Endothelial cell (in vitro differentiated cells): ENCODE data around the gene HSBP1L1. TPM values are rescaled to one million over a fixed set of nuclear protein-coding genes. Genes with fewer than 3 reads are reported as not detected.

Experiments
- DNase-seq: peaks from one replicate; pipeline ENCODE4 v3.0.0; 2021; ENCODE audit warnings: low spot score
- H3K27ac Mint-ChIP-seq: one replicate; pipeline ENCODE4 v1.8.0; 2021; ENCODE audit warnings: mixed read lengths, inconsistent platforms; ENCODE audit not compliant: unreplicated experiment
- H3K27me3 Mint-ChIP-seq: one replicate; pipeline ENCODE4 v1.8.0; 2021; ENCODE audit warnings: mild to moderate bottlenecking, moderate library complexity, mixed read lengths, inconsistent platforms; ENCODE audit not compliant: unreplicated experiment
- H3K36me3 Mint-ChIP-seq: one replicate; pipeline ENCODE4 v1.8.0; 2021; ENCODE audit warnings: mild to moderate bottlenecking, low read depth, mixed read lengths, inconsistent platforms; ENCODE audit not compliant: unreplicated experiment
- H3K4me1 Mint-ChIP-seq: one replicate; pipeline ENCODE4 v1.8.0; 2021; ENCODE audit warnings: mild to moderate bottlenecking, mixed read lengths, inconsistent platforms; ENCODE audit not compliant: unreplicated experiment
- H3K4me3 Mint-ChIP-seq: one replicate; pipeline ENCODE4 v1.8.0; 2021; ENCODE audit warnings: mild to moderate bottlenecking, mixed read lengths, inconsistent platforms; ENCODE audit not compliant: unreplicated experiment
- H3K9me3 Mint-ChIP-seq: one replicate; pipeline ENCODE4 v1.8.0; 2021; ENCODE audit warnings: mixed read lengths, inconsistent platforms; ENCODE audit not compliant: unreplicated experiment
- total RNA-seq: library from RNA; stranded (reverse); fragmentation: NEBNext Ultra II Directional; extraction: Animal tissue kit (Norgen Biotek cat#: 25700); gene quantifications from one replicate; pipeline ENCODE4 v1.2.1, GENCODE V29; 2021; ENCODE audit not compliant: unreplicated experiment
- TF ChIP-seq, protein P1 (sequence below): fragments of 200-600 bp; sonication (generic); IDR thresholded peaks from one replicate; pipeline ENCODE4 v1.5.0; 2021; ENCODE audit warnings: antibody characterized with exemption; ENCODE audit not compliant: unreplicated experiment

The HSBP1L1 gene
- total RNA-seq, 1 donor from 2014 or later: 0.87 TPM

DNA sequence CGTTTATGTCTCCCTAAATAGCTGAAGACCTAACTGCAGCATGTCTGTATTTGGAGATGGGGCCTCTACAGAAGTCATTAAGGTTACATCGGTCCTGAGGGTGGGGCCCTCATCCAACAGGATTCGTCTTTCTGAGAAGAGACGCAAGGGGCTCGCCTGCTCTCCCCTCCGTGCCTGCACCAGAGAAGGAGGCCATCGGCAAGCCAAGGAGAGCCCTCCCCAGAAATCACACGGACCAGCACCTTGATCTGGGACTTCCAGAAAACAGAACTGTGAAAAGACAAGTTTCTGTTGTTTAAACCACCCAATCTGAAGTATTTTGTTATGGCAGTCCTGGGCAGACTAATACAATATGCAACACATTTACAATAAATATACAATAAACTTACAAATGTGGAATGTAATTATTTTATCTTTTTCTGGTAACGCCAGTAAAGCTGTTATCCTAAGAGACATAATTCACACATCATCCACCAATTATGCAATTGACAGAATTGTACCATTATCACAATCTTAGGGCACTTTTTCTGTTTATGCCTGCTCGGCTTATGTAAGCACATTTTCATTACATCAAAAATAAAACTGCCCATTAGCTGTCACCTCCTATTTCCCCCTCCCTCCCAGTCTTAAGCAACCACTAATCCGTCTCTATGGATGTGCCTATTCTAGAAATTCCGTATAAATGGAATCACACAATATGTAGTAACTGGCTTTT is 6.1 kb downstream of the HSBP1L1 start:
- Mint-ChIP-seq H3K27me3 (peaks cover 9% of the 10 kb centered on the region), H3K4me1 (peaks cover 1% of the 10 kb centered on the region), H3K36me3 (peaks cover 22% of the 10 kb centered on the region), H3K4me3 (no peak overlapping the region), H3K9me3 (no peaks in the 10 kb centered on the region), H3K27ac (no peak overlapping the region)
- TF ChIP-seq, protein P1, sequence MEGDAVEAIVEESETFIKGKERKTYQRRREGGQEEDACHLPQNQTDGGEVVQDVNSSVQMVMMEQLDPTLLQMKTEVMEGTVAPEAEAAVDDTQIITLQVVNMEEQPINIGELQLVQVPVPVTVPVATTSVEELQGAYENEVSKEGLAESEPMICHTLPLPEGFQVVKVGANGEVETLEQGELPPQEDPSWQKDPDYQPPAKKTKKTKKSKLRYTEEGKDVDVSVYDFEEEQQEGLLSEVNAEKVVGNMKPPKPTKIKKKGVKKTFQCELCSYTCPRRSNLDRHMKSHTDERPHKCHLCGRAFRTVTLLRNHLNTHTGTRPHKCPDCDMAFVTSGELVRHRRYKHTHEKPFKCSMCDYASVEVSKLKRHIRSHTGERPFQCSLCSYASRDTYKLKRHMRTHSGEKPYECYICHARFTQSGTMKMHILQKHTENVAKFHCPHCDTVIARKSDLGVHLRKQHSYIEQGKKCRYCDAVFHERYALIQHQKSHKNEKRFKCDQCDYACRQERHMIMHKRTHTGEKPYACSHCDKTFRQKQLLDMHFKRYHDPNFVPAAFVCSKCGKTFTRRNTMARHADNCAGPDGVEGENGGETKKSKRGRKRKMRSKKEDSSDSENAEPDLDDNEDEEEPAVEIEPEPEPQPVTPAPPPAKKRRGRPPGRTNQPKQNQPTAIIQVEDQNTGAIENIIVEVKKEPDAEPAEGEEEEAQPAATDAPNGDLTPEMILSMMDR: no peak
- no peak for DNase-seq

DNA sequence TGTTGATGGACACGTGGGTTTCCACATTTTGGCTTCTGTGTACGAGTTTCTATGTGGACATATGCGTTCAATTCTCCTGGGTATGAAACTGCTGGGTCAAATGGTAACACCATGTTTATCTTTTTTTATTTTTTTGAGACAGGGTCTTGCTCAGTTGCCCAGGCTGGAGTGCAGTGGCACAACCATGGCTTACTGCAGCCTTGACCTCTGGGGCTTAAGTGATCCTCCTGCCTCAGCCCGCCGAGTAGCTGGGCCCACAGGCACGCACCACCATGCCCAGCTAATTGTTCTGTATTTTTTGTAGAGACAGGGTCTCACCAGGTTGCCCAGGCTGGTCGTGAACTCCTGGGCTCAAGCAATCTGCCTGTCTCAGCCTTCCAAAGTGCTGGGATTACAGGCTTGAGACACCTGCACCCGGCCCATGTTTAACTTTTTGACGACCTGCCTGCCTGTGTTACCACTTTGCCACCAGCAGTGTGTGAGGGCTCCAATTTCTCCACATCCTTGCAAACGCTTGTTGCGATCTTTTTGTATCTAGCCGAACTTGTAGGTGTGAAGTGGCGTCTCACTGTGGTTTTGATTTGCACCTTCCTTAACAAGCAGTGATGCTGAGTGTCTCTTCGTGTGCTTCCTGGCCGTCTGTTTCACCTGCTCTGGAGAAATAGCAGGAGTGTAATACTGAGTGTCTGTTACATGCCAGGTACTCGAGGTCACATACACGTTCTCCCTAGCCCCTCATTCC is 6.9 kb downstream of the HSBP1L1 start:
- peak overlapping the region; percentile 3 for H3K4me3 Mint-ChIP-seq

DNA sequence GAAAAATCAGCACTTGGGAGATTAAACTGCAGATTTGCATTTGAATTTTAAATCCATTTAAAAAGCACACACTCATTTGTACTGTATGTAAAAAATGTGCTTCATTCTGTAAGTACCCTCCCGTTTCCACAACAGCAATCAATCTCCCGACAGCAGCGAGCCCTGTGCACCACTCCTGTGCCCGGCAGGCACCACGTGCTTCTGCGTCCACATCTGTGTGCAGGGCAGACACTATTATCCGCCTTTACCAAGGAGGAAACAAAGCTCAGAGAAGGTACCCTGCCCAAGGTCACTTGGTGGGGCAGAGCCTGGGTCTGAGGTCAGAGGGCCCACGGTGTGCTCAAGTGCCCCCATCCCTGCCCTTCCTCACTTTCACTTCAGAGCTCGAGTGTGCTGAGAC is 7.5 kb downstream of the HSBP1L1 start:
- no peaks in the 10 kb centered on the region for H3K9me3 Mint-ChIP-seq
- peaks cover 24% of the 10 kb centered on the region for H3K36me3 Mint-ChIP-seq

More for the DNA sequence above, 6.9 kb downstream of the HSBP1L1 start:
- DNase-seq: no peak
- Mint-ChIP-seq H3K27me3 (peaks cover 8% of the 10 kb centered on the region), H3K36me3 (peaks cover 24% of the 10 kb centered on the region), H3K9me3 (no peaks in the 10 kb centered on the region), H3K27ac (no peak overlapping the region), H3K4me1 (no peaks in the 10 kb centered on the region)
- TF ChIP-seq, protein P1: no peak

DNA sequence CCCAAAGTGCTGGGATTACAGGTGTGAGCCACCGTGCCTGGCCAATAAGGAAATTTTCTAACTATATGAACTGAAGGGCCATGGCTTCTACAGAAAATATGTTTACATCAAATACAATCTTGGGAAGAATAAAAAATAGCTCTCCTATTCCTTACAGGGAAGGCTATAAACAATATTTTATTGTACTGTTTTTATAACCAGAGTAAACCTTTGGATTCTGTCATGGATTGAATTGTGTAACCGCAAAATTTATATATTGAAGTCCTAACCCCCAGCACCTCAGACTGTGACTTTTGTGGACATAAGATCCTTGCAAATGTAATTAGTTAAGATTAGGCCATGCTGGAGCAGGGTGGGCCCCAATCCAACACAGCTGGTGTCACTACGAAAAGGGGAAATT is 8.3 kb downstream of the HSBP1L1 start:
- Mint-ChIP-seq H3K27me3 (peaks cover 4% of the 10 kb centered on the region), H3K9me3 (no peaks in the 10 kb centered on the region), H3K27ac (no peak overlapping the region), H3K4me1 (no peaks in the 10 kb centered on the region), H3K4me3 (no peak overlapping the region), H3K36me3 (peaks cover 24% of the 10 kb centered on the region)
- DNase-seq: no peak
- TF ChIP-seq, protein P1: no peak

More for the DNA sequence above, 7.5 kb downstream of the HSBP1L1 start:
- Mint-ChIP-seq H3K27ac (no peak overlapping the region), H3K27me3 (peaks cover 8% of the 10 kb centered on the region), H3K4me3 (peak overlapping the region; percentile 3), H3K4me1 (no peaks in the 10 kb centered on the region)
- TF ChIP-seq, protein P1: no peak
- no peak for DNase-seq

DNA sequence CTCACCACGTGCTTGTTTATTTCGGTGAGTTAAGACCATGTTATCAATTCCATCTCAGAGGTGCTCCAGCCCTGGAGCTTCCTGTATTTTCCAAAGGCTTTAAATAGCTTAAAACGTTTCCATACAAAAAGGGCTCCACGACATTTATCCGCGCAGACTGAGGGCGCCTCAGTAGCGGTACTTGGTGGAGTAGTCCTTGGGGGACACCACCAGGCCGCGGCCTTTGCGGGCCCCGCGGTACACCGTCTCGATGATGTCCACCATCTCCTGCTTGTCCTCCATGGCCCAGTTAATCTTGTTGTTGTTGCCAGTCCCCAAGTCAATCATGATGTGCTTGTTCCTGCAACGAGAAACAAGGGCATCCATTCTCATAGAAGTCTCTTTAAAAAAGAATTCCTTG is 9.1 kb downstream of the HSBP1L1 start:
- H3K36me3 Mint-ChIP-seq: peaks cover 27% of the 10 kb centered on the region
- H3K4me1 Mint-ChIP-seq: no peaks in the 10 kb centered on the region
- H3K4me3 Mint-ChIP-seq: no peak overlapping the region
- DNase-seq: no peak
- H3K27me3 Mint-ChIP-seq: peaks cover 4% of the 10 kb centered on the region
- no peak overlapping the region for H3K27ac Mint-ChIP-seq
- TF ChIP-seq, protein P1: no peak
- no peaks in the 10 kb centered on the region for H3K9me3 Mint-ChIP-seq
